Keratinocyte (primary cell): ENCODE results near the gene TMEM184A.

ENCODE experiments used
- CTCF ChIP-seq, 3 experiments: IDR thresholded peaks in 1 of 3; conservative IDR thresholded peaks in 1 of 3; optimal IDR thresholded peaks in 1 of 3; 2 replicates in 2 of 3; 3 replicates in 1 of 3; pipeline versions ENCODE3 to v1.5.1; 2011; ENCODE audit warnings: low read length in 3 of 3, mild to moderate bottlenecking in 3 of 3, moderate library complexity in 2 of 3, control low read depth in 1 of 3, inconsistent platforms in 1 of 3; ENCODE audit not compliant: insufficient read depth in 2 of 3; ENCODE audit errors: extremely low read depth in 1 of 3
- EZH2 ChIP-seq: IDR thresholded peaks from one replicate; pipeline ENCODE4 v1.6.1; 2012; ENCODE audit warnings: inconsistent platforms, mild to moderate bottlenecking, low read length, moderate library complexity

GRCh38 chr7:1521456-1521855 lies 34.5 kb downstream of the TMEM184A start:
- no peak for TF ChIP-seq CTCF (optimal IDR thresholded peaks at IDR 0.05 in 1 of 3, IDR thresholded peaks at IDR 0.05 in 1 of 3, conservative IDR thresholded peaks at IDR 0.05 in 1 of 3; ENCODE audit: extremely low read depth in 1 of 3, insufficient read depth in 2 of 3, low read length in 3 of 3)
- no peak for TF ChIP-seq EZH2
